ENCODE results near the gene DLX3.

The DLX3 gene

DNA sequence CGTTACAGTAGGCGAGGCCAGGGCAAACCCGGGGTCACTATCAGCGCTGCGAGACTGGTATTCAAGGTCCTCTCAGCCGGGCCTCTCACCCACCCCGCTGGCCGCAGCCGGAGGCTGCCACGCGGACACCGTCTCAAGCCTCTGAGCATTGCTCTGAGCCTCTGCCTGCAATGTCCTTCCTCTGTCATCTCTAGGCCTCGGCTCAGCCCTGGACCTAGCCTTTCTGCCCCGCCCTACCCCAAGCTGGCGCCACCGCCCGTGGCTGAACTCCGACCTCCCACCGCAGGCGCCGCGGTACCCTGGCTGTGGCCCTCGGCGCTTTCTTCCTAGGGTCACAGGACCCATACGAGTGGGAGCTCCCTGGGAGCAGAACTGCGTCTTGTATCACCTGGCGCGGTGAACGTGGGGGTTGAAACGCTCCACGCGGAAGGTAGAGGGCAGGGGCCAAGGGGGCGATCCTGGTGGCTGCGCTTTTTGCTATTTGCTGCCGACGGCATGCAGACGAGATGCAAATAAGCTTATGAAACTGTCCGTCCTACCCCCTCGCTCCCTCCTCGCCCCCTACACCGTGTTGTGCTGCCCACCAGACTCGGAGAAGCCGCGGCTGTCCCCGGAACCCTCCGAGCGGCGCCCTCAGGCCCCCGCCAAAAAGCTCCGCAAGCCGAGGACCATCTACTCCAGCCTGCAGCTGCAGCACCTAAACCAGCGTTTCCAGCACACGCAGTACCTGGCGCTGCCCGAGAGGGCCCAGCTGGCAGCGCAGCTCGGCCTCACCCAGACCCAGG lies 22.3 kb downstream of the DLX3 start:
- DNase-seq (ENCODE audit: low read depth): no peak

- DNase-seq (ENCODE audit: low read depth): no peak
Measured at GRCh38 chr17:49971848-49972485, 23.1 kb downstream of the DLX3 start.

DNA sequence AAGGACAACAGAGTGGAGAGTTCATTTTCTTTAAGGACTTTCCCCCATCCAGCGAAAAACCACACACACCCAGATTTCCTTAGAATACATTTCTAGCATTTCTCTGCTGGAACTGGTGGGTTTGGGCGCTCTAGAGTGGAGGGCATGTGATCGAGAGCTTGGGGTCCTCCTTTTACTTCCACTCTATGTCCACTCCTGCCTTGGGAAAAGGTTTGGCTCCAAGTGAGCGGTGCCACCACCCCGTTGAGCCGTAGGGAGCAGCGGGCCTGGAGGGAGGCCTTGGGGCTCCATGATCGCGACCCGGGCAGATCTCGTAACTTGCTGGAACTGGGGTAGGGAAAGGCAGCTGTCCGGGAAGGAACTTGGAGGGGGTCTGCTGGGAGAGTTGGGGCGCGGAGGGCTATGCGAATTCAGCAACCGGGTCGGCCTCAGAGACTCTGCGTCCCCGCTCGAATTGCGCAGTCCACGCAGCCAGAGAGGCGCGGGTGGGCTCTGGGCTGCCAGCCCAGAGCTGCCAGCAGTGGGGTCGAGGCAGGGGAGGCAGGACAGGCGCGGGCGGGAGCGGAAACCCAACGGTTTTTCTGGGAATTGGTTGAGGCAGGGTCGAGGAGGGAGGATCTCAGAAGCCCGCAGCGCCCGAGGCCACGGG lies 23.7 kb downstream of the DLX3 start:
- DNase-seq (ENCODE audit: low read depth): no peak

GRCh38 chr17:49970498-49970897 lies 24.5 kb downstream of the DLX3 start:
- DNase-seq (ENCODE audit: low read depth): no peak

DNA sequence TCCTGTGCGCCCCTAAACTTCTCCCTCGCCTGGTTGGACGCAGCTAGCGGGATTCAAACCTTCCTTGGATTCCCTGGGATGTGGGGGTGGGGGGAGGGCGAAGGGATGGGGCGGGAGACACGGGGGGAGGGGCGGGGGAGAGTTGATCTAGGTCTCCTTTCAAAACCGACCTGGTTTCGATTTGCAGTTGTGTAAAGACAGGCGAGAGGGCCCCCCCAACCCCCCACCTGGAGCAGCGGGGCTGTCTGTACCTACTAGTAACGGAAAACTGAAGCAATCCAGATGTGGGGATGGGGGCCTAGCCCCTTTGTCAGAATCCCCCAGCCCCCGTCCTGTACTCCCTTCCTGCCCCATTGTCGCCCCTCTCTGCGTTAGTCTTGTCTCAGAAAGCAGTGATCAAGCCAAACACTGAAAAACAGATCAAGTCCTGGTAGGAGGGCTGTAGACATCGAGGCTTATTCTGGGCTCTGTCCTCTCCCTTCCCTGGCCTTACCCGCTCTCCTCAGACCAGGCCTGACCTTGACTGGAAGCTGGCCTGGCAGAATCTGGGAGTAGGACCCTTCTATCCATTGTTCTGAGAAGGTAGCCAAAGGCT lies 25.1 kb downstream of the DLX3 start:
- no peak for DNase-seq (ENCODE audit: low read depth)

- no peak for DNase-seq (ENCODE audit: low read depth)
Measured at GRCh38 chr17:49969134-49969759, 25.8 kb downstream of the DLX3 start, which contains the start of gene DLX4. Gene DLX4 (plus strand): TSS chr17:49969190. CDS start chr17:49969469, 279 bp downstream.

DNA sequence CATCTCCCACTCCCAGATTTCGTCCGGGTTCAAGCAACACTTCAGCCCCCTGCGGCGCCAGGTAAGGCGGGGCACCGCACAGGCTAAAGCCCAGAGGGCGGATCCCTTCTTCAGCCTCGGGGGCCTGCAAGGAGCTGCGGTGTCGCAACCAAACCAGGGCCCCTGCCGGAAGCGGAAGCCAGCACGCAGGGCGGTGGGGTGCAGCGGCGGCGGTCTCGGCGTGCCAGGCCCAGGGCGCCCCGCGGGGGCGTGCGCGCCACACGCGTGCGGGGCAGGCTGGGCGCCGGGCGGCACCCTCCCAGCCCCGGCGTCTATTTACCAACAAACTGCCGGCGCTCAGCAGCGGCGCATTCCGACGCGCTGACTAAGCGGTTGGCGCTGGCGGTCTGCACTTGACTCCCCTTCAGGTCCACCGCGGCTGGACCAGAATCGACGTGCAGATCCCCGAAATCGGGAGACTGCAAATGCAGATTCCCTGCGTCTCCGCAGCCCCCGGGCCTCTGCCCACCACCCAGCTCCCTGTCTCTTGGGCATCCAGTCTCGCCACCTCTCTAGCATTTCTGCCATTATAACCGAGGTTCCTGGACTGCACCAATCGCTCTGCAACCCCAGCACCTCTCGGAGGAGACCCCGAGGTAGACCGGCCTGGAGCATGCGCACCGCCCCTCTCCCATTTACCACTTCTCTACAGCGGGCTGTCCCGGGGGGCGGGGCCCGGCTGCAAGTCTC lies 26.5 kb downstream of the DLX3 start:
- peak; percentile 40 for DNase-seq (ENCODE audit: low read depth)

DNA sequence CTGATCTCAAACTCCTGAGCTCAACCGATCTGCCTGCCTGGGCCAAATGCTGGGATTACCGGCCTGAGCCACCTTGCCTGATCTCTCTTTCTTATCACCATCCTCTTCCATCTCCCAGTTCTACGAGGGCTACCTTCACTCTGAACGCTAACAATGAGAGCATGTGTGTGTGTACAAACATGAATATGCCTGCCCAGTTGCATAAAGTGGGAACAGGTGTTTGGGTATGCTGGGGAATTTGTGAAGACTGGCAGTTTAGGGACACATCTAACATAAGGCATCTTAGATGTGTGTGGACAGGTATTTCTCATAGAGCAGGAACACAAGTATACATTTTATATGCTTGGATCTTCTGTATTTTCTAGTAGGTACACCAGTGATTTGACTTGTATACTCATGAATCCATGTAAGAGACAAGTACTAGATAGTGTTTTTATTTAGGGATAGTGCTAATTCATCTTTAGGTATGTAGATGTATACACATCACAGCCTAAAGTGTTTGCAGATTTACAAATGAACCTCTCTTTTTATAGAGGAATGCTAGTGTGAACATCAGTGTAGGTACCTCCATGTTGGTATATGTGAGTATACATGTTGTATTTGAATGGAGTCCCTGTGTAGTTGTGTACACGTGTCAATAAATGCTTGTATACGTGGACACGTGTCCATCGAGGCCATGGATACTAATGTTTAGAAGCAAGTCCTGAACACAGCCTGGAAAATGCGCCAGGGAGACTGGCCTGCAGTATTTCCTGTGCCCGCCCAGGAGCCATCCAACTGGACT lies 27.2 kb downstream of the DLX3 start:
- no peak for DNase-seq (ENCODE audit: low read depth)

GRCh38 chr17:49967205-49967604 lies 27.8 kb downstream of the DLX3 start:
- DNase-seq (ENCODE audit: low read depth): no peak

- no peak for DNase-seq (ENCODE audit: low read depth)
Measured at GRCh38 chr17:49966767-49967166, 28.3 kb downstream of the DLX3 start.

DNA sequence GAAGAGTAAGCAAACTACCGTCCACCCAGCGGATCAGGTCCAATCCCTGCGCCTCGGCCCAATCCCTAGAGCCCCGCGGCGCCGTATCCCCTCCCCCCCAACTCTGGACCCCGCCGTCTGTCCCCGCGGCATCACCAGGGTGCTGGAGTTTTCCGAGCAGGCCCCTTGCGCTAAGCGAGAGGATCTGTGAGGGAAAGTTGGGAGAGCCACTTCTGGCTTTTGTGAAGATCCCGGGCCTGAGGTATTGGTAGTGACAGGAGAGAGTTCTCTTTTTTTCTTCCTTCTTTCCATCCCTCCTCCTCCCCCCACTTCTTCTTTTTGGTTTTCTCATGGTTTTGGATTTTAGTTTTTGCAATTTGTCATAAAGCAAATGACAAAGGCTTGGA lies 29.5 kb downstream of the DLX3 start:
- DNase-seq (ENCODE audit: low read depth): no peak

- DNase-seq (ENCODE audit: low read depth): no peak
Measured at GRCh38 chr17:49964769-49965523, 30.1 kb downstream of the DLX3 start.

DNA sequence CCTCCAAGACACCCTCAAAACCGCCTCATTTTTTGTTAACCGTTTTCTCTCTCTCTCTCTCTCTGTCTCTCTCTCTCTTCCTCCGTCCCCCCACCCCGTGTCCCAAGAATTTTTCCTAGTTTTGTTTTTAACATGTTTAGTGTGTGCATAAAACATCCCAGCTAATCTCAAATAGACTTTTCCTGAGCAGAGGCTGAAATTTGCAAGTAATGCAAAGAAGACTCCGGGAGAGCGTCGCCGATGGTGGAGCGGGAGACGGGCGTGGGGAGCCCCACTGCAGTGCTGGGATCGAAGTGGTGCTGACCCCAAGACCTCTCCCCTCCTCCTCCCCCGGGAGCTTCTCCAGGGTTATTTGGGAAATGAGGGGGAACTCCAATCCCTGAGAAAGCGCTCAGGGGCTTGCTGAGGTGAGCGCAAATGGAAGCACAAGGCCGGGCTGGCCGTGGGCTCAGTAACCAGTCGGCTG lies 30.7 kb downstream of the DLX3 start:
- no peak for DNase-seq (ENCODE audit: low read depth)

DNA sequence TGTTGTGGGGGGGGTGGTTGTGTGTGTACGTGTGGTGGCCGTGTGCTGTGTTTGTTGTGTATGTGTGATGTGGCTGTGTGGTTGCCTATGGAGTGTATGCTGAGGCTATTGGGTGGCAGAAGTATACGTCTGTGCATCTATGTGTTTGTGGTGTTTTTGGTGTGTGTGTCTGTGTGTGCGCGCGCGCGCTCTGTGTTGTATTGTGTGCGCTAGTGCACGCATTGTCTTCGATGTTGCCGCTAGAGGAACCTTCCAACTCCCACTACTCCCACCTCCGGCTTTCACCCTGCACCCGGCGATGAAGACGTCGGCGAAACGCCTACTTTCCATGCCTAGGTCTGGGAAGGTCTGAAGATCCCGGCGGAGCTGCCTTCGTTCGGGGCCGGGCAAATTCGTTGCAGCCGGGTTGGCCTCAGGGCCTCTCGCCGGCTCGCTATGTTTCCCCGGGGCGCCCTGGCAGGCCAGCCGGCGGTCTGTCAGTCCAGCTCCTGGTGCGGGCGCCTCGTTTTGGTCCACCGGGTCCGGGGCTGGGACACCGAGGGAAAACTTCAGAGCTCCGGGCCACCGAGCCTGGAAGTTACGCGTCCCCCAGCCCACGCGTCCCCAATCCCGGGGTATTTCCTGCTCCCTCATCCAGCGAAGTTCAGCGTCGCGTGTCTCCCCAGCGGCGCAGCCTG lies 31.3 kb downstream of the DLX3 start:
- no peak for DNase-seq (ENCODE audit: low read depth)

- DNase-seq (ENCODE audit: low read depth): no peak
Measured at GRCh38 chr17:49963309-49963625, 31.8 kb downstream of the DLX3 start.

GRCh38 chr17:49962599-49963308 lies 32.3 kb downstream of the DLX3 start:
- no peak for DNase-seq (ENCODE audit: low read depth)

GRCh38 chr17:49959183-49959935 lies 35.7 kb downstream of the DLX3 start:
- DNase-seq (ENCODE audit: low read depth): no peak

DNA sequence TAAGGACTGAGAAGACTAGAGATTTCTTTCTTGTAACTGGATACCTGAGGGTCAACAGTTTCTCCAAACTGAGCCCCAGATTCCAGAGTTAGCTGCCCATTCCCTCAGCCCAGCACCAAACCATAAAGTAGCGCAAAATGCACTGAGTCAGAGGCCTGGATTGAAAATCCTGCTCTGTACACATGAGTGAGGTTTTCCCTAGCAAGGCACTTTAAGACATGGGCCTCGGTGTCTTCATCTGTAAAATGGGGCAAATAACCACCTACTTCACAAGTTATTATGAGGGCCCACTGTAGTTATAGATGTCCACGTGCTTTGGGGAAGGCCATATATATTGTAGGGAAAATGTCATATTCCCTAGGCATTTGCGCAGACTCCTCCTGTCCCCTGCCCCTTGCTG lies 36.3 kb downstream of the DLX3 start:
- no peak for DNase-seq (ENCODE audit: low read depth)
